ENCODE results near the gene BRICD5. TPM values are rescaled to one million over a fixed set of nuclear protein-coding genes. Genes with fewer than 3 reads are reported as not detected.
"Not testable (repeated sequence)": the region's sequence is repeated elsewhere in the genome, so short reads cannot be mapped to it uniquely, and the experiment has no call there.

BRICD5 gene
- total and polyA plus RNA-seq, 2 experiments from 2014 or later, result 0.56 to 2.9 TPM

GRCh38 chr16:2243781-2244180, 33.1 kb upstream of the BRICD5 start:
- Histone ChIP-seq H3K4me1 (ENCODE audit: insufficient read depth) (no peaks in the 10 kb centered on the region), H3K36me3 (ENCODE audit: low read depth) (peaks cover 12% of the 10 kb centered on the region; the same call in 1 of the 2 replicates), H3K79me2 (ENCODE audit: insufficient read depth) (peaks cover 21% of the 10 kb centered on the region), H3K27ac (no peak overlapping the region), H3K27me3 (replicated peaks; ENCODE audit: insufficient read depth) (no peaks in the 10 kb centered on the region), H3K9me3 (ENCODE audit: low read depth) (no peaks in the 10 kb centered on the region), H3F3A (ENCODE audit: insufficient read depth) (no peaks in the 10 kb centered on the region), H3K4me2 (ENCODE audit: unreplicated experiment) (no peak overlapping the region), H3K9me2 (ENCODE audit: insufficient read depth) (no peaks in the 10 kb centered on the region), H3K9ac (no peak overlapping the region), H2AFZ (no peak overlapping the region), H4K20me1 (ENCODE audit: insufficient read depth) (no peaks in the 10 kb centered on the region), H3K4me3 (no peak overlapping the region)
- no peak for DNase-seq
- in situ Hi-C loops (cut with MboI), result no loop called here
- 92 to 93% methylated on average over 8 to 11 of the region's 11 CpGs for WGBS, 2 experiments (ENCODE audit: low coverage in 1 of 2, low lambda C conversion rate in 2 of 2, missing lambda C conversion rate in 2 of 2)
- TF ChIP-seq EZH2phosphoT487 (IDR thresholded peaks at IDR 0.05; ENCODE audit: insufficient read depth, low read depth) (no peak), EZH2 (IDR thresholded peaks at IDR 0.05; ENCODE audit: insufficient read depth, poor library complexity, severe bottlenecking) (no peak)

GRCh38 chr16:2243031-2243528, 32.4 kb upstream of the BRICD5 start:
- in situ Hi-C loops (cut with MboI), result no loop called here
- Histone ChIP-seq H3K36me3 (ENCODE audit: low read depth) (peaks cover 12% of the 10 kb centered on the region; the same call in 1 of the 2 replicates), H3K27me3 (replicated peaks; ENCODE audit: insufficient read depth) (no peaks in the 10 kb centered on the region), H3K4me3 (no peak overlapping the region), H3F3A (ENCODE audit: insufficient read depth) (no peaks in the 10 kb centered on the region), H3K9me2 (ENCODE audit: insufficient read depth) (no peaks in the 10 kb centered on the region), H3K27ac (no peak overlapping the region), H3K4me1 (ENCODE audit: insufficient read depth) (no peaks in the 10 kb centered on the region), H2AFZ (no peak overlapping the region), H3K79me2 (ENCODE audit: insufficient read depth) (peaks cover 14% of the 10 kb centered on the region), H4K20me1 (ENCODE audit: insufficient read depth) (no peaks in the 10 kb centered on the region), H3K9me3 (ENCODE audit: low read depth) (no peaks in the 10 kb centered on the region), H3K4me2 (ENCODE audit: unreplicated experiment) (no peak overlapping the region), H3K9ac (no peak overlapping the region)
- TF ChIP-seq EZH2 (IDR thresholded peaks at IDR 0.05; ENCODE audit: insufficient read depth, poor library complexity, severe bottlenecking) (no peak), EZH2phosphoT487 (IDR thresholded peaks at IDR 0.05; ENCODE audit: insufficient read depth, low read depth) (no peak)
- WGBS, 2 experiments (ENCODE audit: low coverage in 1 of 2, low lambda C conversion rate in 2 of 2, missing lambda C conversion rate in 2 of 2), result 99% methylated on average over 19 of the region's 19 CpGs
- no peak for DNase-seq

DNA sequence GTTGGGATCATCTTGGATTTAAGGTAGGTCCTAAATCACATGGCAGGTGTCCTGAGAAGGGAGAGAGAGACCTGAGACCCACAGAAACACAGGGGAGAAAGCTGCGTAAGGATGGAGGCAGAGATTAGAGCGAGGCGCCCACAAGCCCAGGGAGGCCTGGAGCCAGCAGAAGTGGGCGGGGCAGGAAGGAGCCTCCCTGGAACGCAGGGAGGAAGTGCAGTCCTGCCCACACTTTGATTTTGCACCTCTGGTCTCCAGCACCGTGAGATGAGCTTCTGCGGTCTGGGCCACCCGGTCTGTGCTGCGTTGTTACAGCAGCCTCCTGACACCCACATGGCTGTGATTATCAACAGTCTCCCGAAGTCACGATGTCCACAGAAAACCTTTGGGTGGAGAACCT, 31.9 kb upstream of the BRICD5 start:
- peaks cover 9% of the 10 kb centered on the region for H3K79me2 ChIP-seq (ENCODE audit: insufficient read depth)
- H3K4me1 ChIP-seq (ENCODE audit: insufficient read depth), result no peaks in the 10 kb centered on the region
- 83 to 88% methylated on average over 10 to 11 of the region's 11 CpGs for WGBS, 2 experiments (ENCODE audit: low coverage in 1 of 2, low lambda C conversion rate in 2 of 2, missing lambda C conversion rate in 2 of 2)
- H3K9ac ChIP-seq, result no peak overlapping the region
- H2AFZ ChIP-seq, result no peak overlapping the region
- H4K20me1 ChIP-seq (ENCODE audit: insufficient read depth), result no peaks in the 10 kb centered on the region
- no peaks in the 10 kb centered on the region for H3K9me3 ChIP-seq (ENCODE audit: low read depth)
- no peak overlapping the region for H3K27ac ChIP-seq
- TF ChIP-seq EZH2 (IDR thresholded peaks at IDR 0.05; ENCODE audit: insufficient read depth, poor library complexity, severe bottlenecking) (no peak), EZH2phosphoT487 (IDR thresholded peaks at IDR 0.05; ENCODE audit: insufficient read depth, low read depth) (no peak)
- H3K9me2 ChIP-seq (ENCODE audit: insufficient read depth), result no peaks in the 10 kb centered on the region
- in situ Hi-C loops (cut with MboI), result no loop called here
- no peaks in the 10 kb centered on the region for H3F3A ChIP-seq (ENCODE audit: insufficient read depth)
- no peak overlapping the region for H3K4me3 ChIP-seq
- H3K36me3 ChIP-seq (ENCODE audit: low read depth), result peaks cover 12% of the 10 kb centered on the region; the same call in 1 of the 2 replicates
- no peaks in the 10 kb centered on the region for H3K27me3 ChIP-seq (replicated peaks; ENCODE audit: insufficient read depth)
- no peak overlapping the region for H3K4me2 ChIP-seq (ENCODE audit: unreplicated experiment)
- DNase-seq, result no peak

- H3K36me3 ChIP-seq (ENCODE audit: low read depth); H3K4me3 ChIP-seq; H3K79me2 ChIP-seq (ENCODE audit: insufficient read depth); H3K9ac ChIP-seq; in situ Hi-C loops (cut with MboI); H2AFZ ChIP-seq; H3K9me3 ChIP-seq (ENCODE audit: low read depth); DNase-seq; H3K27ac ChIP-seq; H4K20me1 ChIP-seq (ENCODE audit: insufficient read depth); H3K27me3 ChIP-seq (replicated peaks; ENCODE audit: insufficient read depth); H3F3A ChIP-seq (ENCODE audit: insufficient read depth); H3K4me1 ChIP-seq (ENCODE audit: insufficient read depth); H3K9me2 ChIP-seq (ENCODE audit: insufficient read depth); H3K4me2 ChIP-seq (ENCODE audit: unreplicated experiment): not testable (repeated sequence)
- 72 to 77% methylated on average over 9 of the region's 9 CpGs for WGBS, 2 experiments (ENCODE audit: low coverage in 1 of 2, low lambda C conversion rate in 2 of 2, missing lambda C conversion rate in 2 of 2)
These were observed 29.7 kb upstream of the BRICD5 start for GRCh38 chr16:2240331-2240730.
